ENCODE results near the gene TACC3.

Gene TACC3

GRCh38 chr4:1713003-1713851 lies 8.1 kb upstream of the TACC3 start:
- 0 out of 2 replicates have a peak, but pooled peaks have one; percentile 12 for TF ChIP-seq CREB1 (IDR thresholded peaks at IDR 0.05; ENCODE audit: low read depth)
- TF ChIP-seq TCF12 (IDR thresholded peaks at IDR 0.05; ENCODE audit: low read depth), result no peak
- TF ChIP-seq EGR1 (IDR thresholded peaks at IDR 0.05), result peak; percentile 3; the same call in 1 of the 2 replicates

DNA sequence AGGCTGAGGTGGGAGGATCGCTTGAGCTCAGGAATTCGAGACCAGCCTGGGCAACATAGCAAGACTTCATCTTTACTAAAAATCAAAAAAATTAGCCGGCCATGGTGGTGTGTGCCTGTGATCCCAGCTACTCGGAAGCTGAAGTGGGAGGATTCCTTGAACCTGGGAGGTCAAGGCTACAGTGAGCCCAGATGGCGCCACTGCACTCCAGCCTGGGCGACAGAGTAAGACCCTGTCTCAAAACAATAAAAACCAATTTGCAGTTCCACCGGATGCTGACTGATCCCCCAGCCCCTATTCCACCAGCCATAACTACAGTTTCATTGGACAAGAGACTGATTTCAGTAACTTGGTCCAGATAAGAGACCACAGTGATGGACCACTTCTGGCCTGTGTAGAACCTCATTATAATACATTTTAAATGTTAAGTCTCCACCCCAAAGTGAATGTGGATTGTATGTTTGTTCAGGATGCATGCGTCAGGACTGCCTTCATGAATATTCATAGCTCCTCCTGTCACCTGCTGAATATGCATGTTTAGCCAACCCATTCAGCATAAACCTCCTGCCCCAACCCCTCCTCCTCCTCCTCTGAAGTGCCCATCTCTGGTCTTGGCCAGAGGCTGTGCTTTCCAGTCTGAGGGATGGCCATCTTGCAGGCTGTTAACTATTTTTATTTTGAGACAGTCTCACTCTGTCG lies 6.9 kb upstream of the TACC3 start:
- TF ChIP-seq REST (IDR thresholded peaks at IDR 0.05; ENCODE audit: low read depth) (no peak), EGR1 (IDR thresholded peaks at IDR 0.05) (no peak), NFIC (IDR thresholded peaks at IDR 0.05) (no peak), EP300 (IDR thresholded peaks at IDR 0.05; ENCODE audit: borderline replicate concordance) (no peak), ZBTB7A (IDR thresholded peaks at IDR 0.05; ENCODE audit: low read depth) (no peak), TAF1 (IDR thresholded peaks at IDR 0.05; ENCODE audit: low read depth) (no peak), TEAD4 (IDR thresholded peaks at IDR 0.05) (no peak), CREB1 (IDR thresholded peaks at IDR 0.05; ENCODE audit: low read depth) (no peak), CEBPB (IDR thresholded peaks at IDR 0.05) (no peak), TCF12 (IDR thresholded peaks at IDR 0.05; ENCODE audit: low read depth) (no peak), RAD21 (IDR thresholded peaks at IDR 0.05; ENCODE audit: low read depth) (no peak), YY1 (IDR thresholded peaks at IDR 0.05; ENCODE audit: low read depth) (no peak), FOXM1 (IDR thresholded peaks at IDR 0.05; ENCODE audit: borderline replicate concordance, low read depth) (no peak), MAX (IDR thresholded peaks at IDR 0.05) (no peak)
- TF ChIP-seq, protein P1, sequence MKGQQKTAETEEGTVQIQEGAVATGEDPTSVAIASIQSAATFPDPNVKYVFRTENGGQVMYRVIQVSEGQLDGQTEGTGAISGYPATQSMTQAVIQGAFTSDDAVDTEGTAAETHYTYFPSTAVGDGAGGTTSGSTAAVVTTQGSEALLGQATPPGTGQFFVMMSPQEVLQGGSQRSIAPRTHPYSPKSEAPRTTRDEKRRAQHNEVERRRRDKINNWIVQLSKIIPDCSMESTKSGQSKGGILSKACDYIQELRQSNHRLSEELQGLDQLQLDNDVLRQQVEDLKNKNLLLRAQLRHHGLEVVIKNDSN (IDR thresholded peaks at IDR 0.05), result no peak

GRCh38 chr4:1715002-1715758 lies 6.1 kb upstream of the TACC3 start:
- TF ChIP-seq NFIC (IDR thresholded peaks at IDR 0.05), result no peak
- TF ChIP-seq TCF12 (IDR thresholded peaks at IDR 0.05; ENCODE audit: low read depth), result no peak
- TF ChIP-seq YY1 (IDR thresholded peaks at IDR 0.05; ENCODE audit: low read depth), result no peak

GRCh38 chr4:1716065-1716945 lies 5.0 kb upstream of the TACC3 start:
- no peak for TF ChIP-seq EGR1 (IDR thresholded peaks at IDR 0.05)
- no peak for TF ChIP-seq TCF12 (IDR thresholded peaks at IDR 0.05; ENCODE audit: low read depth)
- no peak for TF ChIP-seq MAX (IDR thresholded peaks at IDR 0.05)
- TF ChIP-seq TAF1 (IDR thresholded peaks at IDR 0.05; ENCODE audit: low read depth), result no peak
- no peak for TF ChIP-seq EP300 (IDR thresholded peaks at IDR 0.05; ENCODE audit: borderline replicate concordance)

GRCh38 chr4:1717129-1718094 lies 3.9 kb upstream of the TACC3 start:
- TF ChIP-seq EP300 (IDR thresholded peaks at IDR 0.05; ENCODE audit: borderline replicate concordance), result no peak

DNA sequence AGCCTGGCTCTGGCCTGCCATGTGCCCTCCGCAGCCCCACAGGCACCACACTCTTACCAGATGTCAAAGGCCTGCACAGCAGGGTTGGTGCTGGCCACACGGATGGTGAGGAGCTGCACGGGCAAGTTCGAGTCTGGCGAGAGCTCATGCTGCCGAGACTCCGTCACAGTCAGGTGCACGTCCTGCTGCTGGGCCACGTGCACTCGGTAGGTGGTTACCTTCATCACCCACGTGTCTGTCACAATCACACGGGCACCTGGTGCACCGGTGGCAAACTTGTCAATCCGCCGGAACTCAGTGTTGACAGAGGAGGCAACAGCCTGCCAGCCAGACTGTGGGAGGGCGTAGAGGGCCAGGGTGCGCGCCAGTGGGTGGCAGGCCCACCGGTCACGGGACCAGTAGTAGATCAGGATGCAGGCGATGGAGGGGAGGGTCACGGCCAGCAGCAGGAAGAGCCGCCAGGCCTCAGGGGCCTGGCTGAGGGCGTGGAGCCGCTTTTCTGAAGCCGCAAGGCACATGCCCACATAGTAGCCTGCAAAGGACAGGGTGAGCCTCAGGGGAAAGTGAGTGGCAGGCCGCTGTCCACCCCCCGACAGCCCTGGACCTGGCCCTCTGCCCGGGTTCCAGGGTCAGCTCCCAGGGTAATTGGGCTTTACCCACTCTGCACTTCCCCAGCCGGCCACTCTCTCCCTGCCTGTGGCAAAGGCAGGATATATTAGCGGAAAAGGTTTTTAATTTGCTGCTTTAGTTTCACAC lies 3.0 kb upstream of the TACC3 start:
- TF ChIP-seq REST (IDR thresholded peaks at IDR 0.05; ENCODE audit: low read depth), result no peak
- TF ChIP-seq TAF1 (IDR thresholded peaks at IDR 0.05; ENCODE audit: low read depth), result no peak
- TF ChIP-seq FOXM1 (IDR thresholded peaks at IDR 0.05; ENCODE audit: borderline replicate concordance, low read depth), result no peak
- no peak for TF ChIP-seq RAD21 (IDR thresholded peaks at IDR 0.05; ENCODE audit: low read depth)
- TF ChIP-seq YY1 (IDR thresholded peaks at IDR 0.05; ENCODE audit: low read depth), result no peak
- TF ChIP-seq EGR1 (IDR thresholded peaks at IDR 0.05), result no peak
- no peak for TF ChIP-seq CREB1 (IDR thresholded peaks at IDR 0.05; ENCODE audit: low read depth)
- no peak for TF ChIP-seq TEAD4 (IDR thresholded peaks at IDR 0.05)
- TF ChIP-seq, protein P1 (IDR thresholded peaks at IDR 0.05), result no peak
- TF ChIP-seq MAX (IDR thresholded peaks at IDR 0.05), result no peak
- no peak for TF ChIP-seq EP300 (IDR thresholded peaks at IDR 0.05; ENCODE audit: borderline replicate concordance)
- TF ChIP-seq ZBTB7A (IDR thresholded peaks at IDR 0.05; ENCODE audit: low read depth), result no peak
- TF ChIP-seq CEBPB (IDR thresholded peaks at IDR 0.05), result no peak
- no peak for TF ChIP-seq TCF12 (IDR thresholded peaks at IDR 0.05; ENCODE audit: low read depth)
- TF ChIP-seq NFIC (IDR thresholded peaks at IDR 0.05), result no peak
